WTC11 (cell line): ENCODE measurements around the gene CD4.

Source experiments
- CREB1 ChIP-seq: sonication (generic); formaldehyde crosslinking; IDR thresholded peaks from 2 replicates; pipeline ENCODE4 v1.8.0; 2023; ENCODE audit warnings: mild to moderate bottlenecking, missing genetic modification reagents
- HMGA2 ChIP-seq: fragments of 250-450 bp; sonication (Bioruptor Pico); IDR thresholded peaks from 2 replicates; pipeline ENCODE4 v1.4.0; 2021; ENCODE audit warnings: mild to moderate bottlenecking, moderate library complexity
- ZNF121 ChIP-seq: sonication (generic); formaldehyde crosslinking; IDR thresholded peaks from 2 replicates; pipeline ENCODE4 v1.8.0; 2023; ENCODE audit warnings: missing genetic modification reagents
- ZNF138 ChIP-seq: sonication (generic); formaldehyde crosslinking; conservative IDR thresholded peaks from 2 replicates; pipeline ENCODE4 v1.8.1; 2022; ENCODE audit warnings: mild to moderate bottlenecking, moderate library complexity, missing genetic modification reagents
- ZNF263 ChIP-seq: sonication (generic); formaldehyde crosslinking; IDR thresholded peaks from 2 replicates; pipeline ENCODE4 v1.8.1; 2022; ENCODE audit warnings: low read depth, mild to moderate bottlenecking, moderate library complexity, missing genetic modification reagents
- TF ChIP-seq, protein P1 (sequence below): sonication (generic); formaldehyde crosslinking; IDR thresholded peaks from 2 replicates; pipeline ENCODE4 v1.8.1; 2022; ENCODE audit warnings: low read depth, mild to moderate bottlenecking, moderate library complexity, missing genetic modification reagents, borderline replicate concordance
- TF ChIP-seq, protein P2 (sequence below): sonication (generic); formaldehyde crosslinking; IDR thresholded peaks from 2 replicates; pipeline ENCODE4 v1.8.0; 2022; ENCODE audit warnings: mild to moderate bottlenecking, missing genetic modification reagents
- TF ChIP-seq, protein P3 (sequence below): fragments of 200-600 bp; IDR thresholded peaks from 2 replicates; pipeline ENCODE4 v1.8.0; 2022; ENCODE audit warnings: antibody characterized with exemption
- TF ChIP-seq, protein P4 (sequence below): sonication (generic); formaldehyde crosslinking; conservative IDR thresholded peaks from 2 replicates; pipeline ENCODE4 v1.8.1; 2022; ENCODE audit warnings: mild to moderate bottlenecking, missing genetic modification reagents

DNA sequence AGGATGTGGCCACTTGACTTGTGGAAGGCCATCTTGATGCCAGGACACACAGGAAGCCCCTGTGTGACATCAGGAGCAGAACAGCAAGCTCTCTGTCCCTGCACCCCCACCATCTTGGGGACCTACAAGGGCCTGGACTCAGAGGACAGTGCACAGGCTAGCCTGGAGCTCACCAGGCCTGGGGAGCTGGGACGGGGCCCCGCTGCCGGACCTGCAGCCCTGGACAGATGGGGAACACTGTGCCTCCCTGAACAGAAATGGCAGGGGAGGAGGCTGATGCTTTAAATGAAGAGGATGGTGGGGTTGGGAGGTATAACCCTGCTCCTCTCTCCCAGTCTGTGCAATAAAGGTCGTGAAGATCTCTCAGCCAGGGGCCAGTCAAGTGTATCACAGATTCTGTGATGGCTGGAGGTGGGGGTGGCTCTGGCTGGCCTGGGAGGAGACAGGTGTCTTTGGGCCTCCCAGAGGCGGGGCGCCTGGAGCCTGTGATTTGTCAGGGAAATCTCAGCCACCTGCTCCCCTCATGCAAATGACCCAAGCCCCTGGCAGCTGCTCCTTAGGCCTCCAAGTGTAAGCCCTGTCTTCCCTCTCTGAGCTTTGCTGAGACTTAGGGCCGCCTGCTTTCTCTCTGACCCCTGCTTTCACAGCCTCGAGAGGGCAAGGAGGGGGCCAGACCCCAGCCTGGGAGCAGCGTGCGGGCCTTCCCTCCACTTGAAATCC, 50.3 kb downstream of the CD4 start:
- TF ChIP-seq HMGA2 (CRISPR knock-in tag) (no peak), ZNF263 (CRISPR knock-in tag) (no peak), ZNF138 (CRISPR knock-in tag) (no peak), ZNF121 (CRISPR knock-in tag) (no peak), CREB1 (no peak)
- TF ChIP-seq, protein P1, sequence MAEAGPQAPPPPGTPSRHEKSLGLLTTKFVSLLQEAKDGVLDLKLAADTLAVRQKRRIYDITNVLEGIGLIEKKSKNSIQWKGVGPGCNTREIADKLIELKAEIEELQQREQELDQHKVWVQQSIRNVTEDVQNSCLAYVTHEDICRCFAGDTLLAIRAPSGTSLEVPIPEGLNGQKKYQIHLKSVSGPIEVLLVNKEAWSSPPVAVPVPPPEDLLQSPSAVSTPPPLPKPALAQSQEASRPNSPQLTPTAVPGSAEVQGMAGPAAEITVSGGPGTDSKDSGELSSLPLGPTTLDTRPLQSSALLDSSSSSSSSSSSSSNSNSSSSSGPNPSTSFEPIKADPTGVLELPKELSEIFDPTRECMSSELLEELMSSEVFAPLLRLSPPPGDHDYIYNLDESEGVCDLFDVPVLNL (CRISPR knock-in tag) = no peak
- TF ChIP-seq, protein P2, sequence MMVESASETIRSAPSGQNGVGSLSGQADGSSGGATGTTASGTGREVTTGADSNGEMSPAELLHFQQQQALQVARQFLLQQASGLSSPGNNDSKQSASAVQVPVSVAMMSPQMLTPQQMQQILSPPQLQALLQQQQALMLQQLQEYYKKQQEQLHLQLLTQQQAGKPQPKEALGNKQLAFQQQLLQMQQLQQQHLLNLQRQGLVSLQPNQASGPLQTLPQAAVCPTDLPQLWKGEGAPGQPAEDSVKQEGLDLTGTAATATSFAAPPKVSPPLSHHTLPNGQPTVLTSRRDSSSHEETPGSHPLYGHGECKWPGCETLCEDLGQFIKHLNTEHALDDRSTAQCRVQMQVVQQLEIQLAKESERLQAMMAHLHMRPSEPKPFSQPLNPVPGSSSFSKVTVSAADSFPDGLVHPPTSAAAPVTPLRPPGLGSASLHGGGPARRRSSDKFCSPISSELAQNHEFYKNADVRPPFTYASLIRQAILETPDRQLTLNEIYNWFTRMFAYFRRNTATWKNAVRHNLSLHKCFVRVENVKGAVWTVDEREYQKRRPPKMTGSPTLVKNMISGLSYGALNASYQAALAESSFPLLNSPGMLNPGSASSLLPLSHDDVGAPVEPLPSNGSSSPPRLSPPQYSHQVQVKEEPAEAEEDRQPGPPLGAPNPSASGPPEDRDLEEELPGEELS (CRISPR knock-in tag) = no peak
- TF ChIP-seq, protein P3, sequence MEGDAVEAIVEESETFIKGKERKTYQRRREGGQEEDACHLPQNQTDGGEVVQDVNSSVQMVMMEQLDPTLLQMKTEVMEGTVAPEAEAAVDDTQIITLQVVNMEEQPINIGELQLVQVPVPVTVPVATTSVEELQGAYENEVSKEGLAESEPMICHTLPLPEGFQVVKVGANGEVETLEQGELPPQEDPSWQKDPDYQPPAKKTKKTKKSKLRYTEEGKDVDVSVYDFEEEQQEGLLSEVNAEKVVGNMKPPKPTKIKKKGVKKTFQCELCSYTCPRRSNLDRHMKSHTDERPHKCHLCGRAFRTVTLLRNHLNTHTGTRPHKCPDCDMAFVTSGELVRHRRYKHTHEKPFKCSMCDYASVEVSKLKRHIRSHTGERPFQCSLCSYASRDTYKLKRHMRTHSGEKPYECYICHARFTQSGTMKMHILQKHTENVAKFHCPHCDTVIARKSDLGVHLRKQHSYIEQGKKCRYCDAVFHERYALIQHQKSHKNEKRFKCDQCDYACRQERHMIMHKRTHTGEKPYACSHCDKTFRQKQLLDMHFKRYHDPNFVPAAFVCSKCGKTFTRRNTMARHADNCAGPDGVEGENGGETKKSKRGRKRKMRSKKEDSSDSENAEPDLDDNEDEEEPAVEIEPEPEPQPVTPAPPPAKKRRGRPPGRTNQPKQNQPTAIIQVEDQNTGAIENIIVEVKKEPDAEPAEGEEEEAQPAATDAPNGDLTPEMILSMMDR = no peak
- TF ChIP-seq, protein P4, sequence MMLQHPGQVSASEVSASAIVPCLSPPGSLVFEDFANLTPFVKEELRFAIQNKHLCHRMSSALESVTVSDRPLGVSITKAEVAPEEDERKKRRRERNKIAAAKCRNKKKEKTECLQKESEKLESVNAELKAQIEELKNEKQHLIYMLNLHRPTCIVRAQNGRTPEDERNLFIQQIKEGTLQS (CRISPR knock-in tag) = no peak
